Sigmoid colon (tissue), 7 donors: Measurements from ENCODE around the gene GOLGA1. TPM values are rescaled to one million over a fixed set of nuclear protein-coding genes. Genes with fewer than 3 reads are reported as not detected.

Experiments
- DNase-seq: peaks from one replicate; pipeline ENCODE4 v3.0.0-alpha.2; 2019
- H3K27ac ChIP-seq, 4 donors: fragments of 200-600 bp; sonication (generic); one replicate each; pipeline ENCODE4 v1.5.1; 2016 to 2019; ENCODE audit warnings: mild to moderate bottlenecking in 1 of 4
- H3K27me3 ChIP-seq, 3 donors: fragments of 200-600 bp; sonication (generic); one replicate each; pipeline ENCODE4 v1.5.1; 2019; ENCODE audit warnings: mild to moderate bottlenecking in 1 of 3
- H3K36me3 ChIP-seq, 4 donors: fragments of 200-600 bp; sonication (generic); one replicate each; pipeline ENCODE4 v1.5.1; 2016 to 2019
- H3K4me1 ChIP-seq, 4 donors: fragments of 200-600 bp; sonication (generic); one replicate each; pipeline ENCODE4 v1.5.1; 2017 to 2019
- H3K4me3 ChIP-seq, 4 donors: fragments of 200-600 bp; sonication (generic); one replicate each; pipeline ENCODE4 v1.5.1; 2017 to 2019; ENCODE audit warnings: mild to moderate bottlenecking in 2 of 4, moderate library complexity in 1 of 4
- H3K9me3 ChIP-seq, 4 donors: fragments of 200-600 bp in 3 of 4; sonication (generic) in 3 of 4; one replicate each; pipeline versions ENCODE4 v1.5.1 to v1.6.1; 2013 to 2019
- CTCF ChIP-seq, 4 experiments: fragments of 450-650 bp in 3 of 4; fragments of 200-600 bp in 1 of 4; IDR thresholded peaks; one replicate each; pipeline ENCODE4 v1.5.1; 2016 to 2019; ENCODE audit warnings: antibody characterized with exemption in 4 of 4, mild to moderate bottlenecking in 3 of 4, moderate library complexity in 2 of 4
- EP300 ChIP-seq, 4 donors: sonication (generic); formaldehyde crosslinking; IDR thresholded peaks; one replicate each; pipeline ENCODE4 v1.6.1; 2017; ENCODE audit warnings: antibody characterized with exemption in 4 of 4
- POLR2A ChIP-seq, 2 donors: fragments of 450-650 bp; IDR thresholded peaks; one replicate each; pipeline ENCODE4 v1.6.1; 2016; ENCODE audit warnings: antibody characterized with exemption in 2 of 2, mild to moderate bottlenecking in 2 of 2, moderate library complexity in 2 of 2
- POLR2AphosphoS5 ChIP-seq, 4 donors: sonication (generic); formaldehyde crosslinking; IDR thresholded peaks; one replicate each; pipeline ENCODE4 v1.6.1; 2017; ENCODE audit warnings: antibody characterized with exemption in 4 of 4
- WGBS, 2 donors: extraction: QIAGEN DNeasy Blood & Tissue Kit; methylation state at CpG; one replicate each; pipeline ENCODE4 v1.1.7; 2013; 5-methylcytosine and 5-hydroxymethylcytosine counted together
- intact Hi-C: fragments of 100-400 bp; cut with DNase I; formaldehyde crosslinking; loops from one replicate; pipeline ENCODE4 v1.15.1; 2023
- polyA plus RNA-seq, 3 donors: library from polyadenylated mRNA; stranded (reverse); fragments of 200-250 nt; gene quantifications; one replicate each; pipeline ENCODE4 v1.2.3, GENCODE V29; 2013
- total RNA-seq, 4 donors: library from RNA; depleted of rRNA; stranded (reverse); fragments of >200 nt; gene quantifications; one replicate each; pipeline ENCODE4 v1.1.0, GENCODE V29; 2016
- donor health status: healthy with polysubstance abuse.
- donor health status: Bipolar disorder and iron deficiency.
- donor health status: healthy.

GOLGA1 gene
- total and polyA plus RNA-seq, 7 donors: 7.8 to 32.1 (median 15.1) TPM

DNA sequence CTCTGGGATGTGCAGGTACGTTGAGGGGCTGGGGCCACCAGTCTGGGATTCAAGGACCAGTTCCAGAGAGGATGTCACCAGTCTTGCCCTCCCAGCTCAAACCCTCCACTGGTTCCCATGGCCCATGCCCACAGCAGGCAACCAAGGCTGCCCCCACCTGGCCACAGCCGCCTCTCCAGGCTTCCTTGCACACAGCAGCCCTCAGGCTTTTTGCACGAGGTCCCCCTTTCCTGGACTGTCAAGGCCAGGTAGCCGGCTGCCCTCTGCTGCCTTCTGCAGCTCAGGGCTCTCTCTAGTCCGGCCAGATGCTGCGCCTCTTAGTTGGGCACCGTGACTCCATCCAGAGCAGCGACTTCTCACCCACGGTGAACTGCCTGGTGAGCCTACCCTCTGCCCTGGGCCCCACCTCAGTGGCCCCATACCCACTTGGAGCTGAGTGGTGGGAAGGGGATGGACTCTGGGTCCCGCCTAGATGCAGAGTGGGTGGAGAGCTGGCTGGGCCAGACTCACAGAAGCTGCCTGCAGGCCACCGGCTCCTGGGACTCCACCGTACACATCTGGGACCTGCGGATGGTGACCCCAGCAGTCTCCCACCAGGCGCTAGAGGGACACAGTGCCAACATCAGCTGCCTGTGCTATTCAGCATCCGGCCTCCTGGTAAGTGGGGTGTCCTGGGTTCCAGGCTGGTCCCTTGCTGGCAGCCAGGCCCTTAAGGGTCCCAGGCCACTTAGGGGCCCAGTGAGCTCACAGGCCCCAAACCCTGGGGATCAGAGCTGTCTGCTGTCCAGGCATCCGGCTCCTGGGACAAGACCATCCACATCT is 84.7 kb downstream of the GOLGA1 start:
- Histone ChIP-seq H3K4me3 (no peak overlapping the region), H3K27ac (no peak overlapping the region), H3K27me3 (no peaks in the 10 kb centered on the region), H3K36me3 (peaks cover 3 to 45% (median 33%) of the 10 kb centered on the region in 4 donors), H3K9me3 (no peaks in the 10 kb centered on the region), H3K4me1 (peaks cover 0 to 46% (median 35%) of the 10 kb centered on the region in 4 donors)
- TF ChIP-seq POLR2AphosphoS5 (IDR thresholded peaks at IDR 0.05) (no peak), CTCF (IDR thresholded peaks at IDR 0.05) (peak in 1 of 4 experiments; percentile 17)
- no peak for DNase-seq
- intact Hi-C loops: loop anchor here (10.0 kb wide), 1 partner anchor 241 kb away; no protein-coding TSS in a partner anchor
- 66 to 72% methylated on average over 16 of the region's 16 CpGs for WGBS, 2 donors

GRCh38 chr9:124855566-124855943 is 85.3 kb downstream of the GOLGA1 start:
- Histone ChIP-seq H3K4me1 (peaks cover 0 to 40% (median 29%) of the 10 kb centered on the region in 4 donors), H3K27ac (no peak overlapping the region), H3K27me3 (no peaks in the 10 kb centered on the region), H3K4me3 (no peak overlapping the region), H3K36me3 (peaks cover 3 to 43% (median 31%) of the 10 kb centered on the region in 4 donors), H3K9me3 (no peaks in the 10 kb centered on the region)
- TF ChIP-seq EP300 (IDR thresholded peaks at IDR 0.05): no peak
- no peak for TF ChIP-seq CTCF (IDR thresholded peaks at IDR 0.05)
- TF ChIP-seq POLR2AphosphoS5 (IDR thresholded peaks at IDR 0.05): no peak
- no peak for TF ChIP-seq POLR2A (IDR thresholded peaks at IDR 0.05)
- intact Hi-C loops: loop anchor here (10.0 kb wide), 1 partner anchor 241 kb away; no protein-coding TSS in a partner anchor
- WGBS, 2 donors: 82 to 89% methylated on average over 18 of the region's 18 CpGs
- DNase-seq: no peak

DNA sequence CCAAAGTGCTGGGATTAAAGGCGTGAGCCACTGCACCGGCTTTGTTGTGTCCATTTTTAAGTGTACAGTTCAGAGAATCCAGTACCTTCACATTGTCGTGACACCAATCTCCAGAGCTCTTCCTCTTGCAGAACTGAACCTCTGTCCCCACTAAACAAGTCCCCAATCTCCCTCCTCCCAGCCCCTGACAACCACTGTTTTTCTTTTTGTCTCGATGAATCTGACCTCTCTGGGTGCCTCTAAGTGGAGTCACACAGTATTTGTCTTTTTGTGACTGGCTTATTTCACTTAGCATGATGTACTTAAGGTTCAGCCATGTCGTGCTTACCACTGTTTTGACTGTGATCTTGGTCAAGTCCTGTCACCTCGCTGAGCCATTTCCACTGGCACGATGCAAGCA is 86.1 kb downstream of the GOLGA1 start:
- no peak for DNase-seq
- no peaks in the 10 kb centered on the region for H3K27me3 ChIP-seq
- intact Hi-C loops: loop anchor here (10.0 kb wide), 1 partner anchor 240 kb away; no protein-coding TSS in a partner anchor
- peaks cover 0 to 33% (median 24%) of the 10 kb centered on the region in 4 donors for H3K4me1 ChIP-seq
- H3K36me3 ChIP-seq: peaks cover 3 to 36% (median 25%) of the 10 kb centered on the region in 4 donors
- WGBS, 2 donors: 62 to 70% methylated on average over 7 of the region's 7 CpGs
- no peak overlapping the region for H3K27ac ChIP-seq
- H3K4me3 ChIP-seq: no peak overlapping the region
- H3K9me3 ChIP-seq: no peaks in the 10 kb centered on the region
- no peak for TF ChIP-seq CTCF (IDR thresholded peaks at IDR 0.05)
- no peak for TF ChIP-seq POLR2AphosphoS5 (IDR thresholded peaks at IDR 0.05)
- TF ChIP-seq POLR2A (IDR thresholded peaks at IDR 0.05): no peak
- TF ChIP-seq EP300 (IDR thresholded peaks at IDR 0.05): no peak

GRCh38 chr9:124854161-124854560 is 86.7 kb downstream of the GOLGA1 start:
- Histone ChIP-seq H3K27ac (peak overlapping the region in 1 of 4 donors; percentile 55), H3K4me3 (no peak overlapping the region), H3K9me3 (no peaks in the 10 kb centered on the region), H3K36me3 (peaks cover 3 to 29% (median 19%) of the 10 kb centered on the region in 4 donors), H3K4me1 (peaks cover 0 to 34% (median 22%) of the 10 kb centered on the region in 4 donors), H3K27me3 (no peaks in the 10 kb centered on the region)
- TF ChIP-seq EP300 (IDR thresholded peaks at IDR 0.05) (no peak), POLR2A (IDR thresholded peaks at IDR 0.05) (no peak), POLR2AphosphoS5 (IDR thresholded peaks at IDR 0.05) (no peak)
- intact Hi-C loops: loop anchor here (10.0 kb wide), 1 partner anchor 239 kb away; no protein-coding TSS in a partner anchor
- 85 to 90% methylated on average over 8 of the region's 8 CpGs for WGBS, 2 donors
- DNase-seq: no peak

DNA sequence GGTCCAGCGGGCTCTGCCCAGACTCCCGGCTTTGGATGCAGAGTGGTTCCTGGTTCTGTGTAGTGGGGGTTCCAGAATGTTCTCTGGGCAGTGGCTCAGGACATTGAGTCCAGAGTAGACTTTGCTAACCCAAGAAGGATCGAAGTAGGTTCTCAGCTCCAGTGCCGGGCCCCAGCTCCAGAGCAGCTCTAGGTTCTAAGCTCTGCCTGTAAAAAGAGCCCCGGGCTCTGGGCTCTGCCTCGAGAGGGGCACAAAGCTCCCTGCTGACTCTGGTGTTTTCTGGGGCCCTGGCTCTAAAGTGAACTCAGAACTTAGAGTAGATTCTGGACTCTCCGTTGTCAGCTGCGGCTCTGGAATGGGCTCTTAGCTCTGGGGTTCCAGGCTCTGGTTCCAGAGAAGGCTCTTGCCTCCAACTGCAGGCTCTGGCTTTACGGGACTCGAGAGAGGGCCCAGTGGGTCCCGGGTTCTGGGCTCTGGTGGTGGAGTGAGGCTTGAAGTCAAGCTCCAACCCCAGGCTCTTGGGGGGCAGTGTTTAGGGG is 87.2 kb downstream of the GOLGA1 start:
- no peak for TF ChIP-seq EP300 (IDR thresholded peaks at IDR 0.05)
- no peak for TF ChIP-seq CTCF (IDR thresholded peaks at IDR 0.05)
- TF ChIP-seq POLR2AphosphoS5 (IDR thresholded peaks at IDR 0.05): no peak
- TF ChIP-seq POLR2A (IDR thresholded peaks at IDR 0.05): no peak
- Histone ChIP-seq H3K9me3 (no peaks in the 10 kb centered on the region), H3K4me3 (peak overlapping the region; percentile 28 to 55 (median 42)), H3K36me3 (peaks cover 3 to 25% (median 16%) of the 10 kb centered on the region in 4 donors), H3K4me1 (peaks cover 0 to 29% (median 20%) of the 10 kb centered on the region in 4 donors), H3K27me3 (no peaks in the 10 kb centered on the region), H3K27ac (peak overlapping the region; percentile 55 to 69 (median 58))
- 52 to 71% methylated on average over 11 of the region's 11 CpGs for WGBS, 2 donors
- no peak for DNase-seq
- intact Hi-C loops: loop anchor here (1.0 to 10.0 kb wide), 2 partner anchors 79 to 239 kb away; no protein-coding TSS in a partner anchor
